ENCODE measurements around the gene LEO1.
A peak's percentile ranks its signal among the peaks of the same experiment; 100 is the strongest.

Gene LEO1

GRCh38 chr15:51924156-51925068, 47.2 kb downstream of the LEO1 start:
- peak in 1 of 2 experiments; percentile 21 for DNase-seq

DNA sequence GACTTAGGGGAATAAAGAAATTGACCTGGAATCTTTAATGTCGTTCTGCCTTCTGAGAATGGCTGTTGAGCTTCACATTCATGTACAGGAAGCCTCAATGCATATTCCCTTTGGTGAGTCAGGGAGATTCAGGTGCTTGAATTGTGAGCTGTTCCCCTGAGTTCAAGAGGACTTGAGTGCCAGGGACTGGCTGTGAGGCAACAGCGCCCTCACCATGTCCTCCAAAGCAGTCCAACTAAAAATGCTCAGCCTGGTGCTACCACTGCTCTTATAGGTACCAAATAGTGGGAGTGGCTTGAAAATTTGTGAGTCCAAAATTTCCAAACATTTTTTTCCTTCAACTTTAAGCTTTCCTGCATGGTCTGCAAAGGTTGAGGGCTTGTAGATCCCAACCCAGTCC, 54.1 kb downstream of the LEO1 start:
- DNase-seq = peak in 1 of 2 experiments; percentile 43

- DNase-seq = no peak
These were observed 59.0 kb downstream of the LEO1 start for GRCh38 chr15:51912528-51912927.

GRCh38 chr15:51909584-51909983, 62.0 kb downstream of the LEO1 start:
- no peak for DNase-seq

DNA sequence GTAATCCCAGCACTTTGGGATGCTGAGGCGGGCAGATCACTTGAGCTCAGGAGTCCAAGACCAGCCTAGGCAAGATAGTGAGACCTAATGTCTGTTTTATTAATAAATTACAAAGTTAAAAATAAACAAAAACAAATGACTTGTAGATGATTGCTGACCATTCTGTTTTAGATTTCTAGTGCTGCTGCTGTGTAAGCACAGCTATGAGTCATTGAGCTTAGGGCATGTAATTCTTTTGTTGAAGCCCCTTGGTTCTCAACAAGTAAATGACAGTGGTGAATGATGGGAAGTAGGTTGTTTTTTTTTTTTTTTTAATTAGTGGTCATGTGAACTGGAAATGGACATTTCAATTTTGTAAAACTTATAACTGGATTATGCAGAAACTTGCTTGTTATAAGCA, 63.3 kb downstream of the LEO1 start:
- no peak for DNase-seq

GRCh38 chr15:51907136-51907862, 64.3 kb downstream of the LEO1 start:
- peak; percentile 43 to 70 for DNase-seq

DNA sequence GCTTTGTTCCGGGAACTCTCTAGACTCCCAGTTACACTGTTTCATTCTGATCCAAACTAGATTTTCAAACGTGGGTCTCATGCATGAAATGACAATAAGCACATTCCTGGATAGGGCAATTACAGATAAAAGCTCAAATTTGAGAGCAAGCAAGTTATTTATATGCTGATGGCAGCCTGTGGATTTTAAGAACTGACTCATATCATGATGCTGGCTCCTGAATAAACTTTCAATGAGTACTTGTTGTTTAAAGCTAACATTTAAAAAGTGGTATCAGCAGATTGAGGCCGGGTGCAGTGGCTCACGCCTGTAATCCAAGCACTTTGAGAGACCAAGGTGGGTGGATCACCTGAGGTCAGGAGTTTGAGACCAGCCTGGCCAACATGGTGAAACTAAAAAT, 66.6 kb downstream of the LEO1 start:
- no peak for DNase-seq

DNA sequence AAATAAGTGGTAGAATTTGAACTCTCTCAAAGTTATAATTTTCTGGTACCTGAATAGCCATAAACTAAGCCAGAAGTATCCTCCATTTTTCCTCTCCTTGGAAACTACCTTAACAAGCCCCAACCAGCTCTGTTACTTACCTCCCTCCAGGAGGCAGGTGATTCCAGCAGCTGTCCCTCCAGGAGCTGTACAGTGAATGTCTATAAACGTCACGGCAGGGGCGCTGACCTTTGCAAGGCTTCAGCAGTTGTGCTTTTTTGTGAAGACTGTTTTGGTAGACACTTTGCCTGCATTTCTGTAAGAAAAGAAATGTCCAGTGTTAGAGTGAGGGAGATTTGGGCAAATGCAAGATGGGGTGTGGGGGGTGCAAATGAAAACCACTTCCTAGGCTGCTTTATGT, 67.2 kb downstream of the LEO1 start:
- DNase-seq = no peak

GRCh38 chr15:51889486-51889885, 82.1 kb downstream of the LEO1 start:
- no peak for DNase-seq

GRCh38 chr15:51888593-51889195, 82.9 kb downstream of the LEO1 start:
- DNase-seq = peak in 1 of 2 experiments; percentile 22
